SIG-M5 treated with dmso at 0.1 percent for 504 hours (cell line): ENCODE results near the gene BBS2.

Source experiments
- DNase-seq: peaks from one replicate; lab custom pipeline; 2025; ENCODE audit not compliant: unreplicated experiment; lab: John Stamatoyannopoulos, UW

Gene BBS2, protein sequence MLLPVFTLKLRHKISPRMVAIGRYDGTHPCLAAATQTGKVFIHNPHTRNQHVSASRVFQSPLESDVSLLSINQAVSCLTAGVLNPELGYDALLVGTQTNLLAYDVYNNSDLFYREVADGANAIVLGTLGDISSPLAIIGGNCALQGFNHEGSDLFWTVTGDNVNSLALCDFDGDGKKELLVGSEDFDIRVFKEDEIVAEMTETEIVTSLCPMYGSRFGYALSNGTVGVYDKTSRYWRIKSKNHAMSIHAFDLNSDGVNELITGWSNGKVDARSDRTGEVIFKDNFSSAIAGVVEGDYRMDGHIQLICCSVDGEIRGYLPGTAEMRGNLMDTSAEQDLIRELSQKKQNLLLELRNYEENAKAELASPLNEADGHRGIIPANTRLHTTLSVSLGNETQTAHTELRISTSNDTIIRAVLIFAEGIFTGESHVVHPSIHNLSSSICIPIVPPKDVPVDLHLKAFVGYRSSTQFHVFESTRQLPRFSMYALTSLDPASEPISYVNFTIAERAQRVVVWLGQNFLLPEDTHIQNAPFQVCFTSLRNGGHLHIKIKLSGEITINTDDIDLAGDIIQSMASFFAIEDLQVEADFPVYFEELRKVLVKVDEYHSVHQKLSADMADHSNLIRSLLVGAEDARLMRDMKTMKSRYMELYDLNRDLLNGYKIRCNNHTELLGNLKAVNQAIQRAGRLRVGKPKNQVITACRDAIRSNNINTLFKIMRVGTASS

DNA sequence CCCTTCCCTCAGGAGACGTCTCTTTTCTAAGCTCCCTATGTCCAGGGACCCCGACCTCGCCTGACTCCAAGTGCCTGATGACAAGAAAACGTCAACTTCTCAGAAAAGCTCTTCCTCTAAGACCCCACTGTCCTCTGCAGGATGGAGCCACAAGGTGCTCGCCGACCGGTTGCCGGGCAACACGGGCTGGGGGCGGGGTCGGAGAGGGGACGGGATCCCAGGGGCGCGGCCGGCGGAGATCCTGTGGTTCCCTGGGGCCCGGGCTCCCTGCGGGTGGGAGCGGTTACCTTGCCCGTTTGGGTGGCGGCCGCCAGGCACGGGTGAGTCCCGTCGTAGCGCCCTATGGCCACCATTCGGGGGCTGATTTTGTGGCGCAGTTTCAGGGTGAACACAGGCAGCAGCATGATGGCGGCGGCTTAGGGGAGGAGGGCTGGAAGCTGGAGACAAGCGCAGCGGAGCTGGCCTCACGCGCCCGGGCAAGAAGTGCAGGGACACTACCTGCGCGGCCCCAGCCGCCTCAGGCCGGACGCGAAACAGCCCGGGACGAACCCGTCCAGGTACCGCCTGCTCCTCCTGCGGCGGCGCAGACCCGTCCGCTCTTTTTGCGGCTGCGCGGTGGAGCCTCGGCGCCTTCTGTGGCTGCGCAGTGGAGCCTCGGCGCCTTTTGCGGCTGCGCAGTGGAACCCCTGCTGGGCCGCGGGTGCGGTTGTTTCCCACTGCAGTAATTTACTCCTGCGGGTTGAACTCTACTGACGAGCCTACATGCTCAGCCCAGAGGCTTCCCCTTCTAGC lies at the start of gene BBS2:
Gene BBS2 (minus strand): TSS at position 566 of the 792 bp plus-strand sequence. CDS start 162 bp downstream, at position 404.
- peak; percentile 75 for DNase-seq

DNA sequence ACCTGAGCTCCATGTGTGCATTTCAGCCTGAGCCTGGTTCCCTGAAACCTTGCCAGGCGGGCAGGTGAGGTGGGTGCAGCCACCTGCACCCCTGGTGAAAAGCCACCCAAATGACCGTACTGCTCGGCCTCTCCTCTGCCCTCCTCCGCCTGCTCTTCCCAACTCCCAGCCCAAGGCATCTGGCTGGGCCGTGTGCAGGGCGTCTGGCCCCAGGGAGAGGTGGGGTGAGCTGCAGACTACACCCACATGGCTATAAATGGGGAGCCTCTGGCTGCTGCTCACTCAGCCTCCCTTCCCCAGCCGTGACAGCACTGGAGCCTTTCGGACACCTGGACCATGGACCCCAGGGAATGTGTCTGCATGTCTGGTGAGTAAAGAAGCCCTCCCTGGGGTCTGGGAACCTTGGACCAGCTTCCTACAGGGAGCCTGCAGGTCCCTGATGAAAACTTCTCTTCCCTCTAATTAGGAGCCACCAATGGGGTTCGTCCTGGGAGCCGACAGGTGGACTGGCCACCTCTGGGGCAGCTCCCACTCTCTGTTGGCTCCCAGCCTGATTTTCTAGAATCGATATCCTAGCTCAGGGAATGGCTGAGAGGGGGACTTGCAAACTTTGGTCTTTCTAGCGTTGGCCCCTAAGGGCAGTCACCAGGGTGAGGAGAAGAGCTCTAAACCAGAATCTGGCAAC lies 45.1 kb upstream of the BBS2 start, which contains the start of gene MT4:
Gene MT4 (plus strand): TSS at position 281 of the 685 bp plus-strand sequence. CDS start 56 bp downstream, at position 337.
- no peak for DNase-seq

DNA sequence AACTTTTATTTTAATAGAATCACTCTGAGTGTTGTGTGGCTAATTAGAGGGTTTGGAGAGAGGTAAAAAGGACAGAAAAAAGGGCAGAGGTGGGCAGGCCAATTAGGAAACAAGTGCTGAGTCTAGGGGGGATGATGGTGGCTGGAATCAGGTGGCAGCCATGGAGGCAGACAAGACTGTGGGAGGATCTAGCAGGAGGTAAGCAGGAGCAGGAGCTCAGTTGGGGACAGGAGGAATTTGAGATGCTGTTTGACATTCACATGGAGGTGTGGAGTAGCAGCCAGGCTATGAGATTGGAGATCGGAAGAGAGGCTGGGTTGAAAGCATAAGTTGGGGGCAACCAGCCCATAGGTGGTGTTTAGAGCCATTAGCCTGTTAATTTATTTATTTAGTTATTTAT lies 41.3 kb upstream of the BBS2 start:
- no peak for DNase-seq

DNA sequence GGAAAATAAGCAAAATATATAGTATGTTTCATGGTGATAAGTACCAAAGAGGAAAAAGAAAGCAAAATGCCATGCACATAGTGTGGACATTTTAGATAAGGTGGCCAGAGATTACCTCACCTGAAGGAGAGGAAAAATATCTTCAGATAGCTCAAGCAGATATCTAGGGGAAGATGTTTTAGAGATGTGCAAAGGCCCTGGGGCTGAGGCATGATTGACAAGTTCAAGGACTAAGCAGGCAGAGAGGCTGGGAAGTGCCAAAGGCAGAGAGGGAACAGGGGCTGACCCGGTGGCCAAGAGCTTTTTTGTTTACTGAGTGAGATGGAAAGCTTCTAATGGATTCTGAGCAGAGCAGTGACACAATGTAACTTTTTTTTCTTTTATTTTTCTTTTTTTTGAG lies 40.6 kb upstream of the BBS2 start:
- no peak for DNase-seq

DNA sequence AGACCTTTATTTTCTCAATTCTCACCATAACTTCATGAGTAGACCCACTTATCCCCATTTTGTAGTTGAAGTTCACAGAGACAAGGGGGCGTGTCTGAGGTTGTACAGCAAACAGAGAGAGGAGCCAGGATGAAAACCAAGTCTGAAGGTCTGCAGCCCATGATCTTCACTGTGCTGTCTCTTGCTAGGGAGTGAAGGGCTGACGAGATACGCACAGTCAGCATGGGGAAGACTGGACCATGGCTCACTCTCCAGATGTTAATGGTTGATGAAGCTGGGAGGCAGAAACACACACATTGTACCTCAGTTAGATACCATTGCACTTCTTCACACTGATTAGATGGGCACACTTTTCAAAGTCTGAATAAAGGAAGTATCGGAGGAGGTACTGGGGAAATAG lies 39.3 kb upstream of the BBS2 start:
- DNase-seq = no peak

DNA sequence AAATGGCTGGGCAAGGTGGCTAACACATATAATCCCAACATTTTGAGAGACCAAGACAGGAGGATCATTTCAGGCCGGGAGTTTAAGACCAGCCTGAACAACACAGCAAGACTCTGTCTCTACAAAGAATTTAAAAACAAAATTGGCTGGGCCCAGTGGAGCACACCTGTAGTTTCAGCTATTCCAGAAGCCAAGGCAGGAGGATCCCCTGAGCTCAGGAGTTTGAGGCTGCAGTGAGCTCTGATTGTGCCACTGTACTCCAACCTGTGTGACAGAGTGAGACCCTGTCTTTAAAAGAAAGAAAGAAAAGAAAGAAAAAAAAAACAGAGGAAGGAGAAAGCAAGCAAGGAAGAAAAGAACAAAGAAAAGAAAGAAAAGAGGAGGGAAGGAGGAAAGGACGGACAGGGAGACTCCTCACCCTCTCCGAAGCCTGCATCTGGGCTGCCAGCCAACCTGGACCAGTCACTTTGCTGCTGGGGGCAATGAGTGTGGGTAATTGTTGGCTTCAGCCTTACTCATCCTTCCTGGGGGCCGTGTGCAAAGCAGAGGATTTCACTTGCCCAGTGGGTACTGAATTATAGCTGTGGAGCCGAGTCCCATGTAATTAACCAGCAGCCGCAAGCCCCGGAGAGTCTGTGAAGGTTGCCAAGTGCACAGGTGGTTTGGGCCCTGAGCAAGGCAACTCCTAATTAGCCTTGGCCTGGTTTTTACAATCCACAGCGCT lies 38.4 kb upstream of the BBS2 start:
- no peak for DNase-seq

DNA sequence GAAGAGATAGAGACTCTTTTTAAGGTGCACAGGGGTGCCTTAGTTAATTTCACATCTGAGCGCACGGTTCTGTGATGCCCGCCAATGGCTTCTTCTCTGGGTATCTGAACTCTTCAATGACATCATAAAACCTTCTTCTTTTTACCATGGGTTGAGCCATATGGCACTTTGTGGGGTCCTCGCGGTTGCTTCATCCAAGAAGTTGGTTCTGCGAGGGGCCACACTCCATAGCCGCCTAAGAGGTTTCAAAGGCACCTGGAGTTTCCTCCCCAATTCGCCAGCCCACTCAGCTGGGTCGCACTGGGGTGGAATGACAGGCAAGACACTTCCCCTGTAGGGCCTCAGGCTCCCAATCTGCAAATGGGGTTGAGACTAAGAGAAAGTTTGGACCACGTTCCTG lies 34.6 kb upstream of the BBS2 start:
- no peak for DNase-seq

DNA sequence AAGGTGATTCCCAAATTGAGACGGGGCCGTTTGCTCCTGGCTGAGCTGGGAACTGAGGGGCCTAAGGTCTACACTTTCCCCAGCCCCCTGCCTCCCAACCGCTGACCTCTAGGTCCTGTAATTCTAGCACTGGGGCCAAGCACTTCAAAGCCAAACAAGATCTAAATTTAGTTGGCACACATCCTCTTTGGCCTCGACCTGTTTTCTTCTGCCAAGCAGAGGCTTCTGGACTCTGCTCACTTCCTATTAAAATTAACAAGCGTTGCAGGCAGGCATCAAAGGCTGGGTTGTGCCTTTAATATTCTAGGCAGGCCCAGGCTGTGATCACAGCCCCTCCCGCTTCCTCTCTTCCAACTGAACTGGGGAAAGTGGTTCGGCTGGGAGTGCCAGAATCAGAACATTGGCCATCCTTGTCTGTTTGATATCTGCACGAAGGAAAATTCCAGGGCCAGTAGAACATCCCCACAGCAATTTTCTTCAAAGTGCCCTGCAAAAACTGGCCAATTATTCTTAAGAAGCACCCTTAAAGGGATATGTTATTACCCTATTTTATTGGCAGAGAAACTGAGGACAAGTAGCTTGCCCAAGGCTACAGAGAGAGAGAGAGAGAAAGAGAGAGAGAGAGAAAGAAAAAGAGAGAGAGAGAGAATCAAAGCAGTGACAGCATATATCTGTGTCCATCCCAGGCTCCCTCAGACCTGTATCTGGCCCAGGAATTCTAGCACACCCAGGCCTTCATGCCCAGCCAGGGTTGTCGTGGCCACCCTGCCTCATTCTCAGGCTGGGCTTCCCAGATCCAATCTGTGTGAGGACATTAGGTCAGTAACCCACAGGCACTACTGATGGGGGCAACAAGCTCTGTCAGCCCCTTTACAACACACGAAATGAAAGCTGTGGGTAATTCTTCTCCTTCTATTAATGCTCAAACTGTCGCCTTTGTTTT lies 32.2 kb upstream of the BBS2 start:
- DNase-seq = no peak

DNA sequence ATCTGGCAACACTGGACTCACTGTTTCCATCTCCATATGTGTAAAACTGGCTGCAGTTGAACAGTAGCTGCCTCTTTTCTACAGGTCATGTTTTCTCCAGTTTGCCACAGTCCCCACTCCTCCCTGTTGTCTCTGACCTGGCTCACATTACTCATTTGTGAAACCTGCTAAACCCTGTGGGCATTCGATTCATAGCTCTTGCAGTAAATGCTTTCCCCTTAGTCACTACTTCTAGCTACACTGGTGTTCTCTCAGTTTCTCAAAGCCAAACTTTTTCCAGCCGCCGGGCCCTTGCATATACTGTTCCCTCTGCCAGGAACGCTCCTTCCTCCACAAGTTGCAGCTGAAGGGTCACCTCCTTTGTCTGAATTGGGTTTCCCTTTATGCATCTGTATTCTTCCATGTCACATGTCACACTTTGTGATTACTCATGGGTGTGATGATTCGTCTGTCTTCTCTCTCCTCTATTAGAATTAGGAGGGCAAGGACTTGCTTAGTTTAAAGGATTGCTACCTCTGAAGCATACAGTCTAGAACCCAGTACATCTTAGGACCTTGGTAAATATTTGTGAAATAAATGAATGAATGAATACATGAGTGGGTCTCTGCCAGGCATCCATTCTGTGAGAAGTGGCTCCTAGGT lies 30.0 kb upstream of the BBS2 start:
- no peak for DNase-seq

DNA sequence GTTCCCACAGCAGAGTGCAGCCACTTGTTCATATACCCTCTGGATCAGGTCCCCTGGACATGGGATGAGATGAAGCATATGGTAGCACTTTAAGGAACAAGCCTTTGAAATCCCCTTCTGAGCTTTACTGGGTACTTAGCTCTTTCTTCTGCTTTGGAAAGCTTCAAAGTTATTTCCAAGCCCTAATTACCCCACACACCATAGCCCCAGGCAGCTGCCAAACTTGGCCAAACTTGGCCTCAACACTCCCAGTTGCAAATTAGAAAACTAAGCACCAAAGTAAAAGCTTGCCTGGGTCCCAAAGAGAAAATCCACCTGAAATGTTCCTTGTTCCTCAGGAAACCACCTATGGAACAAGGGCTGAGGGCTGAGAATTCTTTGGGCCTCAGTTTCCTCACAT lies 29.3 kb upstream of the BBS2 start:
- no peak for DNase-seq

DNA sequence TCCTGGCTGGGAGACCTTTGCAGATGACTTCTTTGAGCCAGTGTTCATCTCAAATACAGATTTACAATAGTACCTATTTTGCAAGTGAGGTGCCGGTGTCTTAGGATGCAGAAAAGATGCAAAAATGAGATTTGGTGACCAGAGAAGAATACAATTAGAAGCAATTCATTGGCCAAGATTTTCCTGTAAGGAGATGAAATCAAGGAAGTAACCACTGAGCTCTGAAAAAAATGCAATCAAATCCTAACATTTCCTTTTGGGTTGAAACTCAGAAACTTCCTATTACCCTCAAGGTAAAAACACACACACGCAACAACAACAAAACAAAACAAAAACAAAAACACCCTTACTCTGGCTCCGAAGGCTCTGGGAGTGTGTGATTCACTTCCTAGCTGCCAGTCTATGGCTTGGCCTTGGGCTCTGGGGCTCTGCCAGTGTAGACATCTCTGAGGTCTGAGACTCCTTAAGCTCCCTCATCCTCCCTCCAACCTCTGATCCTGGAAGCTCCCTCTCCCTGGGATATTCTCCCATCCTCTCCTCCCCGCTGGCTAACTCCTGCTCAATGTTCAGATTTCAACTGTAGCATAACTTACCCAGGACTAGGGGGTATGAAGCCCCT lies 28.2 kb upstream of the BBS2 start:
- DNase-seq = no peak

DNA sequence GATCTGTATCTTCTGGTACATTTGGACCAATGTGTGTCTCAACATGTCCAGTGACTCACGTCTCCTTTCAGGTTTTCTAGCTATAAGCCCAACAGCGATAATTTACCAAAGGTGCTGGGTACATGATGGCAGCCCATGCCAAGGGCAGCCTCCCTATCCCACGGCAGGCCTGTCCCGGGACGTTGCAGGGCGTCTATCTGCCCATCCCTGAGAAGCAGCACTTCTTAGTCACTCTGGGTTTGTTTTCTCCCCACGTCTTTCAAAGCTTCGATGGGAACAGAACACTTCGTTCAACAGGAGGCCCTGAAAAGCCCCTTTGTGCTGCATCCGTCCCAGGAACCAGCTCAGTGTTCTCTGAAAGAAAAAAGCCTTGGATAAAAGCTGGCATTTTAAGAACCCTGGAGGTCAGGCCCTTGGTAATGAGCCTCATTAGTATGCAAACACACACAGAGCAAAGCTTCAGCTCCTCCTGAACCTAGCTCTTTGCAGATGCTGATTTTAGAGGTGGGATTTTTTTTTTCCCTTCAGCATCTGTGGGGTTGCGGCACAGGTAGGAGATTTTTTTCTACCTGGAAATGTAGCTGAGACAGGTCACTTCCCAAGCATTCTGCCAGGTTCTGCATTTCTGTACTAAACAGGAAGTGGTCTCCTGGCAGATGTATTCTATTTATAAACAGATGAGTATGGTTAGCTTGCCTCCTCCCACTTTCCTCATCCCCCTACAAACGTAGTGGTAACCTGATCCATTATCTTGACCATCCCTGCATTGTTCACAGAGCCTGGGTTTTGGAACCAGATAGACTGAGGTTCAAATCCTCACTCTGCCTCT lies 27.5 kb upstream of the BBS2 start:
- DNase-seq = no peak

DNA sequence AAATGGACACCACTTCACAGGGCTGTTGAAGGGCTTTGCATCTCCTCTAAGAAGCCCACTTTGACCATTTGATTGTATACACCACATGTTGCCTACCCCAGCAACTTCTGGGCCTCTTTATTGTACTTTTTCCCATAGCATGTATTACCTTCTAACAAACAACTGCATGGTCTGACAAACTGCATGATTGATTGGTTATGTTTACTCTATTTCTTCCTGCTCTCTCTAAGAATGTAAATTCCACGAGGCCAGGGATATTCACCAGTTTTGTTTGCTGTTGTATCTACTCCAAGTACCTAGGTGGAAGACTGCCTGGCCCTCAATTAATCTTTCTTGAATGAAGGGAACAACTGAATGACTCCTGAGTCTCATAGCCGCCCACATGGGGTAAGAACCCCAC lies 22.2 kb upstream of the BBS2 start:
- DNase-seq = no peak

DNA sequence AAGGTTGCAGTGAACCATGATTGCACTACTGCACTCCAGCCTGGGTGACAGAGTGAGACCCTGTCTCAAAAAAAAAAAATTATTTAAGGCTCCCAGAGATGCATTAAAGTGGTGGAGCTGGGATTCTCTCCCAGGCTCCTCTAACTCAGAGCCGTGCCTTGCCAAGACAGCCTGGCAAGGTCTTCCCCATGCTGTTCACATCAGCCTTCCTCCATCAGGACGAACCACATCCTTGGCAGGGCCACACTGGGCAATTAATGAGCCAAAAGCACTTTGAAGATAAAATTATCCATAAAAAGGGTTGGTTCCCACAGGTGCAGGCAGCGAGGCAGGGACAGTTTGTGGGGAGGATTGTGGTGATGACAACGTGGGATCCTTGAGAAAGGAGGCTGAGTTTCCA lies 19.8 kb upstream of the BBS2 start:
- DNase-seq = no peak

DNA sequence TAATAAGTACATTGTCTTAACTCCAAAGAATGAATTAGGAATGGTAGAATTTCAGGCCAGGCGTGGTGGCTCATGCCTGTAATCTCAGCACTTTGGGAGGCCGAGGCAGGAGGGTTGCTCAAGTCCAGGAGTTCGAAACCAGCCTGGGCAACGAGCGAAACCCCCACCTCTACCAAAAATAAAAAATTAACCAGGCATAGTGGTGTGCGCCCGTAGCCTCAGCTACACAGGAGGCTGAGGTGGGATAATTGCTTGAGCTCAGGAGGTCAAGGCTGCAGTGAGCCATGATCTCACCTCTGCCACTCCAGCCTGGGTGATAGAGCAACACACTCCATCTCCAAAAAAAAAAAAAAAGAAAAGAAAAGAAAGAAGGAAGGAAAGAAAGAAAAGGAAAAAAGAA lies 18.5 kb upstream of the BBS2 start:
- no peak for DNase-seq

DNA sequence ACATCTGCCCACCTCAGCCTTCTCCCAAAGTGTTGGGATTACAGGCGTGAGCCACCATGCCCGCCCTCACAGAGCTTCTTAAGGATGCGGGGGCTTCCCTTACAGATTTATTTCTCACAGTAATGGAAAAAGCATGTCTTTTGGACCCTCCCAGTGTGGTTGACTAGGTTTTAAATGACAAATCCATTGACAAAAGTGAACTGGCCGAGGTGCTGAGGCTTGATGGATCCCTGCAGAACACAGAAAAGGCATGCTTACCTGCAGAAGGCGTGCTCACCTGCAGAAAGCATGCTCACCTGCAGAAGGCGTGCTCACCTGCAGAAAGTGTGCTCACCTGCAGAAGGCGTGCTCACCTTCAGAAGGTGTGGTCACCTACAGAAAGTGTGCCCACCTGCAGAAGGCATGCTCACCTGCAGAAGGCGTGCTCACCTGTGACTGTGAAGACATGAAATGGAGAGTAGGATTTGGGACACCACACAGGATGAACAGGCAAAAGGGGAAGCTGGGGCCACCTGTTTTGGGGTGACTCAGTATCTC lies 15.1 kb upstream of the BBS2 start:
- no peak for DNase-seq

DNA sequence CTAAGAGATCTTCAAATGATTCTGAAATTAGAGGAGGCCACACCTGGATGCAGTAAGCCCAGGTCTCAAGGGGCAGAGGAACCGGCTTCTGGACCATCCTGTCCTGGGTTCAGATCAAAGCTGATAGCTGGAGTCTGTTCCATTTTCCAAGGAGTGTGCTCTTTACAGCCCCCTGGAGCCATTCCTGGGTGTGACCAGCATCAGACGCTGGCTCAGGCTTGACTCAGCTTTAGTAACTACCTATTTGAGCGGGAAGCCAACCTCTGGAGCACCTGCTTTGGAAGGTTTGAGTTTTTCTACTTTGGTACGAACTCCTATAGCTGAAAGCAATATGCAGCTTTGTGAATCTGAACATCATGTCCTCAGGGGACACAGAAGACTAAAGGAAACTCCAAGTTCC lies 12.9 kb upstream of the BBS2 start:
- DNase-seq = no peak
